ENCODE results near the gene TFDP2. TPM values are rescaled to one million over a fixed set of nuclear protein-coding genes. Genes with fewer than 3 reads are reported as not detected.
A peak's percentile ranks its signal among the peaks of the same experiment; 100 is the strongest.

Gene TFDP2
- total and polyA plus RNA-seq, 9 of the 15 experiments (the other 6 are each of a cell fraction or from before 2014, with no cell fraction given) = 95.6 to 179 (median 126) TPM

DNA sequence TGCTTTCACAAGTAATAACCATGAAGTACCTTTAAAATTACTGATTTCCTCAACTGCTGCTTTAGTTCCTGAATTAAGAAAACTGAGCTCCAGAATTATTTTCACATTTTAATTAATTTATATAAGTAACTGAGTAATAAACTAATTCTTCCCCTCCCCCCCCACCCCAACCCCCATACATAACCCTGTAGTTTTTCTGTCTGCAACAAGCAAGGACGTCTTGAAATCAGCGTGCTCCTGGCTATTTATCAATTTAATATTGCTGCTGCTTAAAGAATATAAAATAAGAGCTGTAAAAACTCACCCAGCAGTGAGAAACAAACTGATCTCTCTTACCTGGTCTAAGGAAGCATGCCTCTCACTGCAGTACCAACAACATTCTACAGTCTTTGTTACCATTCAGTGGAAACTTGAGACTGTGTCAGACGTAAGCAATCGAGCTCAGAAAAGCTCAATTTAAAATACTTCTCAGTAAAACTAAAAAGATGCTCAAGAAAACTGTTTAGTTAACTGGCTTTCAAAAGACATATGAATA lies 121.0 kb downstream of the TFDP2 start (continued):
- TF ChIP-seq FOXJ2 (tag; IDR thresholded peaks at IDR 0.05) (peak; percentile 59; the same call in 1 of the 2 replicates), RBM22 (IDR thresholded peaks at IDR 0.05; ENCODE audit: low read depth, low read length, poor library complexity, severe bottlenecking) (no peak), MAZ (CRISPR knock-in tag; conservative IDR thresholded peaks at IDR 0.05 in 1 of 2, IDR thresholded peaks at IDR 0.05 in 1 of 2) (no peak), SMAD2 (IDR thresholded peaks at IDR 0.05; ENCODE audit: low read depth, low read length) (no peak), ZNF696 (CRISPR knock-in tag; conservative IDR thresholded peaks at IDR 0.05) (no peak), NFIX (CRISPR knock-in tag; IDR thresholded peaks at IDR 0.05; ENCODE audit: low read depth) (no peak), SOX6 (IDR thresholded peaks at IDR 0.05) (peak; percentile 73), CBX5 (IDR thresholded peaks at IDR 0.05; ENCODE audit: borderline replicate concordance, low read depth) (no peak), PCBP1 (IDR thresholded peaks at IDR 0.05; ENCODE audit: low read depth, low read length, poor library complexity, severe bottlenecking) (peak; percentile 30), BRF1 (IDR thresholded peaks at IDR 0.05; ENCODE audit: borderline replicate concordance, extremely low read depth, insufficient read length) (no peak), U2AF1 (optimal IDR thresholded peaks at IDR 0.05; ENCODE audit: low read depth, low read length) (no peak)
- TF ChIP-seq, protein P1, sequence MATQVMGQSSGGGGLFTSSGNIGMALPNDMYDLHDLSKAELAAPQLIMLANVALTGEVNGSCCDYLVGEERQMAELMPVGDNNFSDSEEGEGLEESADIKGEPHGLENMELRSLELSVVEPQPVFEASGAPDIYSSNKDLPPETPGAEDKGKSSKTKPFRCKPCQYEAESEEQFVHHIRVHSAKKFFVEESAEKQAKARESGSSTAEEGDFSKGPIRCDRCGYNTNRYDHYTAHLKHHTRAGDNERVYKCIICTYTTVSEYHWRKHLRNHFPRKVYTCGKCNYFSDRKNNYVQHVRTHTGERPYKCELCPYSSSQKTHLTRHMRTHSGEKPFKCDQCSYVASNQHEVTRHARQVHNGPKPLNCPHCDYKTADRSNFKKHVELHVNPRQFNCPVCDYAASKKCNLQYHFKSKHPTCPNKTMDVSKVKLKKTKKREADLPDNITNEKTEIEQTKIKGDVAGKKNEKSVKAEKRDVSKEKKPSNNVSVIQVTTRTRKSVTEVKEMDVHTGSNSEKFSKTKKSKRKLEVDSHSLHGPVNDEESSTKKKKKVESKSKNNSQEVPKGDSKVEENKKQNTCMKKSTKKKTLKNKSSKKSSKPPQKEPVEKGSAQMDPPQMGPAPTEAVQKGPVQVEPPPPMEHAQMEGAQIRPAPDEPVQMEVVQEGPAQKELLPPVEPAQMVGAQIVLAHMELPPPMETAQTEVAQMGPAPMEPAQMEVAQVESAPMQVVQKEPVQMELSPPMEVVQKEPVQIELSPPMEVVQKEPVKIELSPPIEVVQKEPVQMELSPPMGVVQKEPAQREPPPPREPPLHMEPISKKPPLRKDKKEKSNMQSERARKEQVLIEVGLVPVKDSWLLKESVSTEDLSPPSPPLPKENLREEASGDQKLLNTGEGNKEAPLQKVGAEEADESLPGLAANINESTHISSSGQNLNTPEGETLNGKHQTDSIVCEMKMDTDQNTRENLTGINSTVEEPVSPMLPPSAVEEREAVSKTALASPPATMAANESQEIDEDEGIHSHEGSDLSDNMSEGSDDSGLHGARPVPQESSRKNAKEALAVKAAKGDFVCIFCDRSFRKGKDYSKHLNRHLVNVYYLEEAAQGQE (IDR thresholded peaks at IDR 0.05; ENCODE audit: borderline replicate concordance) = peak; percentile 85
- TF ChIP-seq, protein P1 (CRISPR knock-in tag; IDR thresholded peaks at IDR 0.05; ENCODE audit: low read depth) = no peak
- TF ChIP-seq, protein P2, sequence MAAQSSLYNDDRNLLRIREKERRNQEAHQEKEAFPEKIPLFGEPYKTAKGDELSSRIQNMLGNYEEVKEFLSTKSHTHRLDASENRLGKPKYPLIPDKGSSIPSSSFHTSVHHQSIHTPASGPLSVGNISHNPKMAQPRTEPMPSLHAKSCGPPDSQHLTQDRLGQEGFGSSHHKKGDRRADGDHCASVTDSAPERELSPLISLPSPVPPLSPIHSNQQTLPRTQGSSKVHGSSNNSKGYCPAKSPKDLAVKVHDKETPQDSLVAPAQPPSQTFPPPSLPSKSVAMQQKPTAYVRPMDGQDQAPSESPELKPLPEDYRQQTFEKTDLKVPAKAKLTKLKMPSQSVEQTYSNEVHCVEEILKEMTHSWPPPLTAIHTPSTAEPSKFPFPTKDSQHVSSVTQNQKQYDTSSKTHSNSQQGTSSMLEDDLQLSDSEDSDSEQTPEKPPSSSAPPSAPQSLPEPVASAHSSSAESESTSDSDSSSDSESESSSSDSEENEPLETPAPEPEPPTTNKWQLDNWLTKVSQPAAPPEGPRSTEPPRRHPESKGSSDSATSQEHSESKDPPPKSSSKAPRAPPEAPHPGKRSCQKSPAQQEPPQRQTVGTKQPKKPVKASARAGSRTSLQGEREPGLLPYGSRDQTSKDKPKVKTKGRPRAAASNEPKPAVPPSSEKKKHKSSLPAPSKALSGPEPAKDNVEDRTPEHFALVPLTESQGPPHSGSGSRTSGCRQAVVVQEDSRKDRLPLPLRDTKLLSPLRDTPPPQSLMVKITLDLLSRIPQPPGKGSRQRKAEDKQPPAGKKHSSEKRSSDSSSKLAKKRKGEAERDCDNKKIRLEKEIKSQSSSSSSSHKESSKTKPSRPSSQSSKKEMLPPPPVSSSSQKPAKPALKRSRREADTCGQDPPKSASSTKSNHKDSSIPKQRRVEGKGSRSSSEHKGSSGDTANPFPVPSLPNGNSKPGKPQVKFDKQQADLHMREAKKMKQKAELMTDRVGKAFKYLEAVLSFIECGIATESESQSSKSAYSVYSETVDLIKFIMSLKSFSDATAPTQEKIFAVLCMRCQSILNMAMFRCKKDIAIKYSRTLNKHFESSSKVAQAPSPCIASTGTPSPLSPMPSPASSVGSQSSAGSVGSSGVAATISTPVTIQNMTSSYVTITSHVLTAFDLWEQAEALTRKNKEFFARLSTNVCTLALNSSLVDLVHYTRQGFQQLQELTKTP (IDR thresholded peaks at IDR 0.05; ENCODE audit: low read depth in 1 of 2, partially characterized antibody in 2 of 2) = peak in 1 of 2 experiments; percentile 62
- TF ChIP-seq, protein P3, sequence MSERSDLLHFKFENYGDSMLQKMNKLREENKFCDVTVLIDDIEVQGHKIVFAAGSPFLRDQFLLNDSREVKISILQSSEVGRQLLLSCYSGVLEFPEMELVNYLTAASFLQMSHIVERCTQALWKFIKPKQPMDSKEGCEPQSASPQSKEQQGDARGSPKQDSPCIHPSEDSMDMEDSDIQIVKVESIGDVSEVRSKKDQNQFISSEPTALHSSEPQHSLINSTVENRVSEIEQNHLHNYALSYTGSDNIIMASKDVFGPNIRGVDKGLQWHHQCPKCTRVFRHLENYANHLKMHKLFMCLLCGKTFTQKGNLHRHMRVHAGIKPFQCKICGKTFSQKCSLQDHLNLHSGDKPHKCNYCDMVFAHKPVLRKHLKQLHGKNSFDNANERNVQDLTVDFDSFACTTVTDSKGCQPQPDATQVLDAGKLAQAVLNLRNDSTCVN (CRISPR knock-in tag; IDR thresholded peaks at IDR 0.05) = no peak

Data from K562 (cell line).